Heart right ventricle (tissue), 16 donors: Measurements from ENCODE around the gene TUT1. TPM values are rescaled to one million over a fixed set of nuclear protein-coding genes. Genes with fewer than 3 reads are reported as not detected.

Source experiments
- ATAC-seq, 8 donors: fragments of 200-7000 bp; cut with Tn5 transposase; one replicate each; pipeline ENCODE4 v1.9.1; 2020; ENCODE audit warnings: mild to moderate bottlenecking in 8 of 8, moderate library complexity in 8 of 8, moderate number of reproducible peaks in 1 of 8
- DNase-seq, 2 donors: peaks; one replicate each; pipeline ENCODE4 v3.0.0-alpha.2; 2020
- H3K27ac ChIP-seq, 10 donors: fragments of 200-600 bp; sonication (generic) in 2 of 10; one replicate each; pipeline versions ENCODE4 v1.5.0 to v1.8.0; 2020 to 2022; ENCODE audit warnings: mild to moderate bottlenecking in 3 of 10
- H3K27me3 ChIP-seq, 7 donors: fragments of 200-600 bp; one replicate each; pipeline ENCODE4 v1.8.0; 2021 to 2022; ENCODE audit warnings: mild to moderate bottlenecking in 2 of 7
- H3K36me3 ChIP-seq, 9 donors: fragments of 200-600 bp; sonication (generic) in 1 of 9; one replicate each; pipeline versions ENCODE4 v1.5.0 to v1.8.0; 2020 to 2022; ENCODE audit warnings: mild to moderate bottlenecking in 2 of 9
- H3K4me1 ChIP-seq, 9 donors: fragments of 200-600 bp; sonication (generic) in 1 of 9; one replicate each; pipeline versions ENCODE4 v1.5.0 to v1.8.0; 2020 to 2022; ENCODE audit warnings: mild to moderate bottlenecking in 4 of 9
- H3K4me3 ChIP-seq, 10 donors: fragments of 200-600 bp; sonication (generic) in 2 of 10; one replicate each; pipeline versions ENCODE4 v1.5.0 to v1.8.0; 2020 to 2022; ENCODE audit warnings: mild to moderate bottlenecking in 7 of 10, moderate library complexity in 2 of 10
- H3K9me3 ChIP-seq, 11 donors: fragments of 200-600 bp in 10 of 11; sonication (generic) in 2 of 11; one replicate each; pipeline versions ENCODE4 v1.5.0 to v1.8.0; 2013 to 2022; ENCODE audit warnings: mild to moderate bottlenecking in 2 of 11, control low read depth in 1 of 11, moderate library complexity in 1 of 11
- WGBS, 2 donors: extraction: QIAGEN DNeasy Blood & Tissue Kit; methylation state at CpG; one replicate each; pipeline ENCODE4 v1.1.7; 2013; ENCODE audit warnings: inconsistent platforms in 1 of 2; 5-methylcytosine and 5-hydroxymethylcytosine counted together
- intact Hi-C, 10 donors: fragments of 100-400 bp; cut with DNase I; formaldehyde crosslinking; loops; one replicate each; pipeline versions ENCODE4 v1.11.1 to v1.14.2; 2022
- polyA plus RNA-seq, 2 donors: library from polyadenylated mRNA; stranded (reverse); fragments of 200-250 nt; gene quantifications; one replicate each; pipeline ENCODE4 v1.2.3, GENCODE V29; 2013
- total RNA-seq, 10 donors: library from RNA; stranded (reverse); fragmentation: NEBNext Ultra II Directional in 3 of 10; extraction: Animal tissue kit (Norgen Biotek cat#: 25700) in 3 of 10; gene quantifications; one replicate each; pipeline versions ENCODE4 v1.2.1 to v1.2.4, GENCODE V29; 2021 to 2023
- TF ChIP-seq, protein P1 (sequence below), 9 donors: fragments of 200-600 bp; sonication (generic) in 2 of 9; IDR thresholded peaks; one replicate each; pipeline versions ENCODE4 v1.5.0 to v1.8.0; 2021 to 2022; ENCODE audit warnings: antibody characterized with exemption in 9 of 9, mild to moderate bottlenecking in 5 of 9, moderate library complexity in 1 of 9
- donor health status: Arrhythmogenic right ventricular cardiomyopathy.
- donor health status: ischemic (EF 13 %, LVEDD 7.1; RV severe dilation, severe dysfunction).
- donor health status: healthy with polysubstance abuse.
- donor health status: DM: no; HTN: yes; CAD: no.
- donor health status: DM: no; HTN: no; CAD: no.
- donor health status: ischemic (EF 25% LVEDD 6.9; RV normal size, moderate dysfunction).
- donor health status: ischemic (EF 25% LVEDD 5.7; RV mildly dilated, moderate dysfunction).
- donor health status: healthy.
- donor health status: DM: yes; HTN: yes; CAD: no.
- donor health status: Ischemic cardiomyopathy.
- donor health status: ischemic (EF 35%, LVEDD 5.7; RV mildly dilated, moderate dysfunction).
- donor health status: nonischemic (EF 11% LVEDD 7.7; RV severe dilation, severe dysfunction).
- donor health status: DM: yes; HTN: yes; CAD: no.
- donor health status: PGD.
- donor health status: ischemic (EF 29% LVEDD 5.4; RV normal size, mild dysfunction).
- donor health status: nonischemic (EF 23%, LVEDD 6.1; RV moderate dilation, normal function).

Gene TUT1
- total and polyA plus RNA-seq, 12 donors, result 8.2 to 19.2 (median 12.3) TPM

DNA sequence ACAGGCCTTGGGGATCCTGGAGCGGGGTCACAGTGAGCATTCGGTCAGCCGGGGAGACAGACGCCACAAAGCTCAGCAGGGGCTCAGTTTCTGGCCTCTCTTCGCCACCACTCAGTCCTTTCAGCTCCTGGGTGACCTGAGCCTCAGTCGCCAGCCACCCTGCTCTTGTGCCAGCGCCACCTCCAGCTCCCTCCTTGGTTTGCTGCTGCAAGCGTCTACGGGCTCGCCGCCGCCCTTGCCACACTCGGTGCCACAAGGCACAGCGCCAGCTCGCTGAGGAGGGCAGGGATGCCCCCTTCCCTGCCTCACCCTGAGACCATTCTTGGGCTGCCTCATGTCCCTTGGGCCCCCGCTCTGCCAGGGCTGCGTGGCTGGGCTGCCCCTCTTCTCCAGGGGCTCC lies 16.2 kb downstream of the TUT1 start:
- Histone ChIP-seq H3K9me3 (no peaks in the 10 kb centered on the region), H3K27ac (peak overlapping the region; percentile 81 to 98 (median 92)), H3K36me3 (peaks cover 0 to 72% (median 16%) of the 10 kb centered on the region in 9 donors), H3K4me1 (peaks cover 11 to 67% (median 50%) of the 10 kb centered on the region in 9 donors), H3K27me3 (no peaks in the 10 kb centered on the region), H3K4me3 (peak overlapping the region; percentile 52 to 95 (median 78))
- peak in 1 of 2 donors; percentile 39 for DNase-seq
- ATAC-seq, result no peak
- 55 to 57% methylated on average over 17 of the region's 17 CpGs for WGBS, 2 donors
- intact Hi-C loops, result loop anchor here in 2 of 10 donors (2.0 to 10.0 kb wide), 2 partner anchors 16 to 280 kb away; partner anchors contain the start of gene TUT1 (in 1 of the 2)
- TF ChIP-seq, protein P1, sequence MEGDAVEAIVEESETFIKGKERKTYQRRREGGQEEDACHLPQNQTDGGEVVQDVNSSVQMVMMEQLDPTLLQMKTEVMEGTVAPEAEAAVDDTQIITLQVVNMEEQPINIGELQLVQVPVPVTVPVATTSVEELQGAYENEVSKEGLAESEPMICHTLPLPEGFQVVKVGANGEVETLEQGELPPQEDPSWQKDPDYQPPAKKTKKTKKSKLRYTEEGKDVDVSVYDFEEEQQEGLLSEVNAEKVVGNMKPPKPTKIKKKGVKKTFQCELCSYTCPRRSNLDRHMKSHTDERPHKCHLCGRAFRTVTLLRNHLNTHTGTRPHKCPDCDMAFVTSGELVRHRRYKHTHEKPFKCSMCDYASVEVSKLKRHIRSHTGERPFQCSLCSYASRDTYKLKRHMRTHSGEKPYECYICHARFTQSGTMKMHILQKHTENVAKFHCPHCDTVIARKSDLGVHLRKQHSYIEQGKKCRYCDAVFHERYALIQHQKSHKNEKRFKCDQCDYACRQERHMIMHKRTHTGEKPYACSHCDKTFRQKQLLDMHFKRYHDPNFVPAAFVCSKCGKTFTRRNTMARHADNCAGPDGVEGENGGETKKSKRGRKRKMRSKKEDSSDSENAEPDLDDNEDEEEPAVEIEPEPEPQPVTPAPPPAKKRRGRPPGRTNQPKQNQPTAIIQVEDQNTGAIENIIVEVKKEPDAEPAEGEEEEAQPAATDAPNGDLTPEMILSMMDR (IDR thresholded peaks at IDR 0.05), result no peak

DNA sequence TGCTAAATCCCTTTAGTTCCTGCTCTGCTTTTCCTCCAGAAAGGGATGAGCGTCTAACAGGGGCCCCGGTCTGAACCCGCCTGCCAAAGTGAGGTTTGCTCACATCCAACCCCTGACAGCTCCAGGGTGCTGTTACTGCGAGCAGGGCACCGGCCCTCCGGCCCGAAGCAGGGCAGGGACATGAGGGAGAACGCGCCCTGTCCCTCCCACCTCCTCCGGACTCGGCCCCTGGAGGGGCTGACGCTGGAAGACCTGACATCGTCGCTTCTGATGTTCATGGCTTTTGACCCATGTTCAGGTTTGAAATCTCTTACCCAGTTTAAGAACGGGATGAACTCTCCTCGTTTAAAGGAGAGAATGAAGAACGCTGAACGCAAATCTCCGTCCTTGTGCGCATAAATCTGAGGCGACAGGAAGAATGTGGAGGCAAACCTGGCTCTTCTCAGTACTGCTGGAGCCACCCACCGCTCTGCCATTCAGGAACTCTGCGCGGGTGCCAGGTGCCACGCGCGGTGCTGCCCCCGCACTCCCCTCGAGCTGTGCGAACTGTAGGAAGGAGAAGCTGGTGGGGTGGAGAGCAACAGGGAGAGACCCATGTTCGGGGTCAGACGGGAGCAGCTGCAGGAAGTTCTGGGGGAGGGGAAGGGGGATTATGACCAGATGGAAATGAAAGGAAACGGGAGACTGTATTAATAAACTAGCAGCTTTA lies 16.8 kb downstream of the TUT1 start:
- Histone ChIP-seq H3K4me1 (peaks cover 11 to 73% (median 54%) of the 10 kb centered on the region in 9 donors), H3K9me3 (no peaks in the 10 kb centered on the region), H3K27ac (peak overlapping the region; percentile 81 to 98 (median 92)), H3K36me3 (peaks cover 0 to 72% (median 22%) of the 10 kb centered on the region in 9 donors), H3K4me3 (peak overlapping the region; percentile 52 to 95 (median 78)), H3K27me3 (no peaks in the 10 kb centered on the region)
- ATAC-seq (peak; percentile 3 to 38 (median 23)), DNase-seq (peak; percentile 36 to 53)
- WGBS, 2 donors, result 1% methylated on average over 33 of the region's 33 CpGs
- TF ChIP-seq, protein P1 (IDR thresholded peaks at IDR 0.05), result no peak
- intact Hi-C loops, result loop anchor here in 2 of 10 donors (2.0 to 10.0 kb wide), 2 partner anchors 16 to 280 kb away; partner anchors contain the start of gene TUT1 (in 1 of the 2)

DNA sequence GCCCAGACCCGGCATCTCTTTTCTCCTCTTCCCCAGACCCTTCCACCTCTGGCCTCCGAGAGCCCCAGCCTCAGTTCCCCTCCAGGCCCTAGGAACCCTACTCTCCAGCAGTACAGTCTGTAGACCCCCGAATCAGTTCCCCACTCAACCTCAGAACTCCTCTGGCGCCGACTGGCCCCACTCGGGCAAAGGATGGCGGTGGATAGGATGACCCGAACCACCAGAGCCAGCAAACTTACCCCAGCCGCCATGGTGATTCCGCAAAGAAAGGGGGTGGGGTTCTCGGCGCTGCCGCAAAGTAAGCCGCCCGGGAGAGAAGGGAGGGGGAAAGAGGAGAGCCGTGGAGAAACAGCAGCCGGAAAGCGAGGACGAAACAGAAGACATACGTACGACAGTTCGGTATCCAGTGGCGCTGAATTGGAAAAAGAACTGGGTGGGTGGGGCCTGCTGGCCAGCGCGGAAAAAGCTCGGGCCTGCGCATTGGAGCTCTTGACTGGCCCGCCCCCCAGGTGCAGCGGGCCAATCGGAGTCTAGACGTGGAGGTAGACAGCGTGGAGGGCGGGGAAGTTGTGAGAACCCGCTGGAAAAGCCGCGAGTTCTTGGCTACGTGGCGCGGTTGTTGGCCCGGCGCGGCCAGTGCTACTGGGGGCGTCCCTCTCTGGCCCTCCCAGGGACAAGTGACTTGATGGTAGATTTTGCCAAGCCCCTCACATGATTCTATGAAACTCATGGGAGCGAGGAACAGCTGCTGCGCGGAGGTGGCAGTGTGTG lies 17.5 kb downstream of the TUT1 start, which contains the start of gene EEF1G:
EEF1G (minus strand) TSS at position 300 of the 771 bp plus-strand sequence; CDS start at position 251, 49 bp downstream.
- Histone ChIP-seq H3K9me3 (no peaks in the 10 kb centered on the region), H3K36me3 (peaks cover 0 to 72% (median 27%) of the 10 kb centered on the region in 9 donors), H3K27me3 (no peaks in the 10 kb centered on the region), H3K4me3 (peak within 1 kb of the TSS; percentile 71 to 95 (median 85)), H3K4me1 (peaks cover 11 to 79% (median 54%) of the 10 kb centered on the region in 9 donors), H3K27ac (peak within 1 kb of the TSS; percentile 81 to 98 (median 92))
- intact Hi-C loops, result loop anchor here in 2 of 10 donors (2.0 to 10.0 kb wide), 2 partner anchors 17 to 281 kb away; partner anchors contain the start of gene TUT1 (in 1 of the 2)
- TF ChIP-seq, protein P1 (IDR thresholded peaks at IDR 0.05), result no peak
- DNase-seq (peak; percentile 97 to 100), ATAC-seq (peak; percentile 95 to 97 (median 96))
- WGBS, 2 donors, result 0% methylated on average over 46 of the region's 46 CpGs
